Stromal cell of bone marrow (primary cell): ENCODE data around the gene TWIST2.
A peak's percentile ranks its signal among the peaks of the same experiment; 100 is the strongest.

Experiments used
- DNase-seq: peaks from one replicate; pipeline ENCODE4 v3.0.0-alpha.2; 2012; ENCODE audit warnings: low read depth

TWIST2 gene

GRCh38 chr2:238890618-238891456 is 43.0 kb downstream of the TWIST2 start:
- DNase-seq = no peak

- DNase-seq = no peak
These were observed 43.7 kb downstream of the TWIST2 start for GRCh38 chr2:238891457-238892203.

GRCh38 chr2:238892204-238892500 is 44.3 kb downstream of the TWIST2 start:
- DNase-seq = no peak

- no peak for DNase-seq
These were observed 44.9 kb downstream of the TWIST2 start for GRCh38 chr2:238892796-238893195.

- DNase-seq = no peak
These were observed 45.6 kb downstream of the TWIST2 start for GRCh38 chr2:238893349-238894000.

- no peak for DNase-seq
These were observed 46.5 kb downstream of the TWIST2 start for GRCh38 chr2:238894226-238894949.

GRCh38 chr2:238894950-238895298 is 47.0 kb downstream of the TWIST2 start:
- no peak for DNase-seq

GRCh38 chr2:238895361-238895882 is 47.5 kb downstream of the TWIST2 start:
- DNase-seq = no peak

GRCh38 chr2:238895891-238896600 is 48.2 kb downstream of the TWIST2 start:
- DNase-seq = peak; percentile 73

GRCh38 chr2:238896641-238897040 is 48.8 kb downstream of the TWIST2 start:
- DNase-seq = no peak

- no peak for DNase-seq
These were observed 49.4 kb downstream of the TWIST2 start for GRCh38 chr2:238897122-238897880.

GRCh38 chr2:238897911-238898311 is 50.0 kb downstream of the TWIST2 start:
- DNase-seq = no peak

GRCh38 chr2:238898534-238899281 is 50.8 kb downstream of the TWIST2 start:
- no peak for DNase-seq

GRCh38 chr2:238899386-238899785 is 51.5 kb downstream of the TWIST2 start:
- no peak for DNase-seq

GRCh38 chr2:238900511-238900910 is 52.6 kb downstream of the TWIST2 start:
- DNase-seq = no peak

GRCh38 chr2:238901461-238902057 is 53.7 kb downstream of the TWIST2 start:
- no peak for DNase-seq

- DNase-seq = no peak
These were observed 54.4 kb downstream of the TWIST2 start for GRCh38 chr2:238902285-238902684.

- no peak for DNase-seq
These were observed 55.3 kb downstream of the TWIST2 start for GRCh38 chr2:238903141-238903540.

GRCh38 chr2:238904177-238904576 is 56.3 kb downstream of the TWIST2 start:
- no peak for DNase-seq

- no peak for DNase-seq
These were observed 56.8 kb downstream of the TWIST2 start for GRCh38 chr2:238904716-238905115.
